ENCODE results near the gene ECI1. TPM values are rescaled to one million over a fixed set of nuclear protein-coding genes. Genes with fewer than 3 reads are reported as not detected.

ECI1 gene
- total RNA-seq, 2 donors from 2014 or later: 29.3 to 39.1 TPM

- no peak overlapping the region for H3K27ac ChIP-seq
- no peaks in the 10 kb centered on the region for H3K4me1 ChIP-seq (ENCODE audit: control insufficient read depth in 1 of 2, low read depth in 2 of 2)
- H3K4me3 ChIP-seq: no peak overlapping the region
- H3K36me3 ChIP-seq: peaks cover 19% of the 10 kb centered on the region
- DNase-seq (ENCODE audit: low spot score) (no peak), ATAC-seq (ENCODE audit: insufficient number of reproducible peaks, low FRiP score, low read depth) (no peak)
- no peaks in the 10 kb centered on the region for H3K27me3 ChIP-seq (replicated peaks; ENCODE audit: insufficient read depth)
- no peak for TF ChIP-seq CTCF (IDR thresholded peaks at IDR 0.05)
- no peaks in the 10 kb centered on the region for H3K9me3 ChIP-seq
Measured at GRCh38 chr16:2288726-2289125, 37.3 kb upstream of the ECI1 start.

- H3K9me3 ChIP-seq: no peaks in the 10 kb centered on the region
- no peak for TF ChIP-seq CTCF (IDR thresholded peaks at IDR 0.05)
- H3K36me3 ChIP-seq: peaks cover 19% of the 10 kb centered on the region
- no peak overlapping the region for H3K27ac ChIP-seq
- DNase-seq (ENCODE audit: low spot score): no peak
- H3K4me1 ChIP-seq (ENCODE audit: control insufficient read depth in 1 of 2, low read depth in 2 of 2): no peaks in the 10 kb centered on the region
- no peak overlapping the region for H3K4me3 ChIP-seq
- ATAC-seq (ENCODE audit: insufficient number of reproducible peaks, low FRiP score, low read depth): no peak
- H3K27me3 ChIP-seq (replicated peaks; ENCODE audit: insufficient read depth): no peaks in the 10 kb centered on the region
Measured at GRCh38 chr16:2287916-2288547, 36.6 kb upstream of the ECI1 start.

GRCh38 chr16:2286550-2286949, 35.2 kb upstream of the ECI1 start:
- no peak overlapping the region for H3K4me3 ChIP-seq
- H3K27ac ChIP-seq: no peak overlapping the region
- no peak for DNase-seq (ENCODE audit: low spot score)
- TF ChIP-seq CTCF (IDR thresholded peaks at IDR 0.05): no peak
- no peaks in the 10 kb centered on the region for H3K9me3 ChIP-seq
- ATAC-seq (ENCODE audit: insufficient number of reproducible peaks, low FRiP score, low read depth): no peak
- peaks cover 13% of the 10 kb centered on the region for H3K36me3 ChIP-seq
- H3K4me1 ChIP-seq (ENCODE audit: control insufficient read depth in 1 of 2, low read depth in 2 of 2): no peaks in the 10 kb centered on the region
- H3K27me3 ChIP-seq (replicated peaks; ENCODE audit: insufficient read depth): no peaks in the 10 kb centered on the region

- TF ChIP-seq CTCF (IDR thresholded peaks at IDR 0.05): no peak
- Histone ChIP-seq H3K27ac (no peak overlapping the region), H3K36me3 (peaks cover 10% of the 10 kb centered on the region), H3K4me1 (ENCODE audit: control insufficient read depth in 1 of 2, low read depth in 2 of 2) (no peaks in the 10 kb centered on the region), H3K4me3 (no peak overlapping the region), H3K9me3 (no peaks in the 10 kb centered on the region), H3K27me3 (replicated peaks; ENCODE audit: insufficient read depth) (no peaks in the 10 kb centered on the region)
- ATAC-seq (ENCODE audit: insufficient number of reproducible peaks, low FRiP score, low read depth): no peak
- no peak for DNase-seq (ENCODE audit: low spot score)
Measured at GRCh38 chr16:2285731-2286191, 34.4 kb upstream of the ECI1 start.

- H3K4me1 ChIP-seq (ENCODE audit: control insufficient read depth in 1 of 2, low read depth in 2 of 2): no peaks in the 10 kb centered on the region
- H3K4me3 ChIP-seq: no peak overlapping the region
- no peaks in the 10 kb centered on the region for H3K9me3 ChIP-seq
- ATAC-seq (ENCODE audit: insufficient number of reproducible peaks, low FRiP score, low read depth): no peak
- H3K36me3 ChIP-seq: peaks cover 14% of the 10 kb centered on the region
- H3K27me3 ChIP-seq (replicated peaks; ENCODE audit: insufficient read depth): no peaks in the 10 kb centered on the region
- no peak for DNase-seq (ENCODE audit: low spot score)
- TF ChIP-seq CTCF (IDR thresholded peaks at IDR 0.05): no peak
- no peak overlapping the region for H3K27ac ChIP-seq
Measured at GRCh38 chr16:2284797-2285576, 33.6 kb upstream of the ECI1 start.

All from thoracic aorta (tissue), 2 donors.